ENCODE results near the gene ZFAND3.

DNA sequence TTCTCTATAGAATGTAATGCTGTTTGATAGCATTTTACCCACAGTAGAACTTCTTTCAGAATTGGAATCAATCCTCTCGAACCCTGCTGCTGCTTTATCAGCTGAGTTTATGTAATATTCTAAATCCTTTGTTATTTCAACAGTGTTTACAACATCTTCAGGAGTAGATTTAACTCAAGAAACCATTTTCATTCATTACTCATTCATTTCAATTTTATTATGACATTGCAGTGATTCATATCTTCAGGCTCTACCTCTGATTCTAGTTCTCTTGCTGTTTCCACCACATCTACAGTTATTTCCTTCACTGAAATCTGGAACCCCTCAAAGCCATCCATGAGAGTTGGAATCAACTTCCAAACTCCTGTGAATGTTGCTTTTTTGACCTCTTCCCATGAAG lies 93.7 kb downstream of the ZFAND3 start:
- TF ChIP-seq, protein P1, sequence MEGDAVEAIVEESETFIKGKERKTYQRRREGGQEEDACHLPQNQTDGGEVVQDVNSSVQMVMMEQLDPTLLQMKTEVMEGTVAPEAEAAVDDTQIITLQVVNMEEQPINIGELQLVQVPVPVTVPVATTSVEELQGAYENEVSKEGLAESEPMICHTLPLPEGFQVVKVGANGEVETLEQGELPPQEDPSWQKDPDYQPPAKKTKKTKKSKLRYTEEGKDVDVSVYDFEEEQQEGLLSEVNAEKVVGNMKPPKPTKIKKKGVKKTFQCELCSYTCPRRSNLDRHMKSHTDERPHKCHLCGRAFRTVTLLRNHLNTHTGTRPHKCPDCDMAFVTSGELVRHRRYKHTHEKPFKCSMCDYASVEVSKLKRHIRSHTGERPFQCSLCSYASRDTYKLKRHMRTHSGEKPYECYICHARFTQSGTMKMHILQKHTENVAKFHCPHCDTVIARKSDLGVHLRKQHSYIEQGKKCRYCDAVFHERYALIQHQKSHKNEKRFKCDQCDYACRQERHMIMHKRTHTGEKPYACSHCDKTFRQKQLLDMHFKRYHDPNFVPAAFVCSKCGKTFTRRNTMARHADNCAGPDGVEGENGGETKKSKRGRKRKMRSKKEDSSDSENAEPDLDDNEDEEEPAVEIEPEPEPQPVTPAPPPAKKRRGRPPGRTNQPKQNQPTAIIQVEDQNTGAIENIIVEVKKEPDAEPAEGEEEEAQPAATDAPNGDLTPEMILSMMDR (conservative IDR thresholded peaks at IDR 0.05 in 1 of 2, IDR thresholded peaks at IDR 0.05 in 1 of 2; ENCODE audit: low read depth in 1 of 2, low read length in 2 of 2) = no peak
- TF ChIP-seq EZH2 (IDR thresholded peaks at IDR 0.05; ENCODE audit: low read length, missing control alignments) = no peak

Measured in fibroblast of lung (primary cell).